ENCODE data around the gene DUSP1.

DNA sequence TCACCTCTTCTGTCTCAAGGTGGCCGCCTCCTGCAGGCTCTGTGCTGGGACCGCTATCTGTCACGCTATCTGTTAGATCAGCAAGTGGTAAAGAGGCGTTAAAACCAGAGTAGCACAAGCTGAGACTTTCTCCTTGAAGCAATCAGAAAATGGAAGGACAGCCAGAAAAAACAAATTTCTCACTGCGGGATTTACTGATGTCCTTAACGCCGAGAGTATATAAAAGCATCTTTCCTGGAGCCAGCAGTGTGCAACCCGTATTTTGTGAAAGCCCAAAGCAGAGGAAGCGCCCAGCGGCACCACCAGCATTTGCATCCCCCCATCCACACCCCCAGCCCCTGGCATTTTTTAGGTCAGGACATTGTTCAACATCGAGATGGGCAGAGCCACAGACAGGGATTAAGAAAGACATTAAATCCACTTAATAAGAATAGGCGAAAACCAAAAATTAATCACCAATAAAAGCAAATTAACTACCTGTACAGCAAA lies 48.6 kb downstream of the DUSP1 start:
- no peak for TF ChIP-seq POLR2A (IDR thresholded peaks at IDR 0.05)
- TF ChIP-seq CTCF (IDR thresholded peaks at IDR 0.05) = no peak
